Suprapubic skin (tissue), 4 donors: ENCODE data around the gene COX8A. TPM values are rescaled to one million over a fixed set of nuclear protein-coding genes. Genes with fewer than 3 reads are reported as not detected.
A peak's percentile ranks its signal among the peaks of the same experiment; 100 is the strongest.

Experiments
- DNase-seq, 2 donors: peaks; one replicate each; pipeline ENCODE4 v3.0.0-alpha.2; 2019; ENCODE audit warnings: low spot score in 2 of 2
- H3K27ac ChIP-seq: fragments of 200-600 bp; sonication (generic); one replicate; pipeline ENCODE4 v1.5.1; 2019
- H3K27me3 ChIP-seq: fragments of 200-600 bp; sonication (generic); one replicate; pipeline ENCODE4 v1.5.1; 2019
- H3K36me3 ChIP-seq: fragments of 200-600 bp; sonication (generic); one replicate; pipeline ENCODE4 v1.5.1; 2019
- H3K4me1 ChIP-seq: fragments of 200-600 bp; sonication (generic); one replicate; pipeline ENCODE4 v1.5.1; 2019
- H3K4me3 ChIP-seq: fragments of 200-600 bp; sonication (generic); one replicate; pipeline ENCODE4 v1.5.1; 2019; ENCODE audit warnings: mild to moderate bottlenecking
- H3K9me3 ChIP-seq: fragments of 200-600 bp; sonication (generic); one replicate; pipeline ENCODE4 v1.5.1; 2019
- CTCF ChIP-seq, 2 donors: fragments of 200-600 bp in 1 of 2; fragments of 450-650 bp in 1 of 2; sonication (generic) in 1 of 2; IDR thresholded peaks; one replicate each; pipeline ENCODE4 v1.5.1; 2016 to 2019; ENCODE audit warnings: antibody characterized with exemption in 2 of 2, mild to moderate bottlenecking in 1 of 2, moderate library complexity in 1 of 2
- EP300 ChIP-seq: sonication (generic); formaldehyde crosslinking; IDR thresholded peaks from one replicate; pipeline ENCODE4 v1.6.1; 2017; ENCODE audit warnings: antibody characterized with exemption
- POLR2A ChIP-seq, 2 donors: fragments of 450-650 bp; IDR thresholded peaks; one replicate each; pipeline ENCODE4 v1.6.1; 2017; ENCODE audit warnings: antibody characterized with exemption in 2 of 2, mild to moderate bottlenecking in 2 of 2, moderate library complexity in 2 of 2
- POLR2AphosphoS5 ChIP-seq, 3 donors: sonication (generic); formaldehyde crosslinking; IDR thresholded peaks; one replicate each; pipeline ENCODE4 v1.6.1; 2017; ENCODE audit warnings: antibody characterized with exemption in 3 of 3
- WGBS: methylation state at CpG from one replicate; pipeline ENCODE4 v1.1.5; 2018; 5-methylcytosine and 5-hydroxymethylcytosine counted together
- total RNA-seq, 4 donors: library from RNA; depleted of rRNA; stranded (reverse); fragments of >200 nt; gene quantifications; one replicate each; pipeline ENCODE4 v1.1.0, GENCODE V29; 2016

COX8A gene
- 100 to 1,000 TPM; 352 to 718 (median 708) TPM for total RNA-seq

GRCh38 chr11:63974259-63975143, at the start of gene COX8A:
Gene COX8A, plus strand, starts transcription at chr11:63974620. Its CDS starts 61 bp downstream, at chr11:63974681.
- Histone ChIP-seq H3K27ac (peak within 1 kb of the TSS; percentile 97), H3K36me3 (peaks cover 6% of the 10 kb centered on the region), H3K4me3 (peak within 1 kb of the TSS; percentile 91), H3K9me3 (no peaks in the 10 kb centered on the region), H3K27me3 (no peaks in the 10 kb centered on the region), H3K4me1 (peaks cover 39% of the 10 kb centered on the region)
- peak; percentile 99 for DNase-seq
- under 1% methylated on average over 47 of the region's 67 CpGs for WGBS
- TF ChIP-seq CTCF (IDR thresholded peaks at IDR 0.05) (no peak), POLR2A (IDR thresholded peaks at IDR 0.05) (peak in 1 of 2 donors; percentile 66), EP300 (no peak), POLR2AphosphoS5 (IDR thresholded peaks at IDR 0.05) (peak; percentile 51 to 94 (median 64))

- H3K4me3 ChIP-seq, result no peak overlapping the region
- WGBS, result 89% methylated on average over 5 of the region's 5 CpGs
- H3K36me3 ChIP-seq, result no peaks in the 10 kb centered on the region
- TF ChIP-seq POLR2AphosphoS5 (IDR thresholded peaks at IDR 0.05) (no peak), CTCF (IDR thresholded peaks at IDR 0.05) (no peak), POLR2A (IDR thresholded peaks at IDR 0.05) (no peak), EP300 (no peak)
- no peak for DNase-seq
- no peaks in the 10 kb centered on the region for H3K4me1 ChIP-seq
- no peaks in the 10 kb centered on the region for H3K27me3 ChIP-seq
- H3K9me3 ChIP-seq, result no peaks in the 10 kb centered on the region
- no peak overlapping the region for H3K27ac ChIP-seq
Observed at GRCh38 chr11:63929616-63930015, 44.8 kb upstream of the COX8A start.

- no peak for DNase-seq
- Histone ChIP-seq H3K4me3 (no peak overlapping the region), H3K27ac (no peak overlapping the region), H3K27me3 (no peaks in the 10 kb centered on the region), H3K4me1 (no peaks in the 10 kb centered on the region), H3K9me3 (no peaks in the 10 kb centered on the region), H3K36me3 (no peaks in the 10 kb centered on the region)
- 72% methylated on average over 6 of the region's 6 CpGs for WGBS
- TF ChIP-seq EP300, result no peak
- TF ChIP-seq POLR2A (IDR thresholded peaks at IDR 0.05), result no peak
- no peak for TF ChIP-seq CTCF (IDR thresholded peaks at IDR 0.05)
- no peak for TF ChIP-seq POLR2AphosphoS5 (IDR thresholded peaks at IDR 0.05)
Observed at GRCh38 chr11:63931045-63931444, 43.4 kb upstream of the COX8A start.

- no peaks in the 10 kb centered on the region for H3K9me3 ChIP-seq
- WGBS, result 85% methylated on average over 12 of the region's 12 CpGs
- H3K4me3 ChIP-seq, result no peak overlapping the region
- H3K27ac ChIP-seq, result no peak overlapping the region
- H3K4me1 ChIP-seq, result no peaks in the 10 kb centered on the region
- TF ChIP-seq POLR2AphosphoS5 (IDR thresholded peaks at IDR 0.05) (no peak), CTCF (IDR thresholded peaks at IDR 0.05) (no peak), POLR2A (IDR thresholded peaks at IDR 0.05) (no peak), EP300 (no peak)
- no peaks in the 10 kb centered on the region for H3K36me3 ChIP-seq
- no peaks in the 10 kb centered on the region for H3K27me3 ChIP-seq
- DNase-seq, result no peak
Observed at GRCh38 chr11:63931876-63932275, 42.5 kb upstream of the COX8A start.

GRCh38 chr11:63933459-63933858, 41.0 kb upstream of the COX8A start:
- H3K4me1 ChIP-seq, result peaks cover 6% of the 10 kb centered on the region
- 44% methylated on average over 1 of the region's 1 CpG for whole genome bisulfite sequencing
- no peak for TF ChIP-seq POLR2A (IDR thresholded peaks at IDR 0.05)
- TF ChIP-seq EP300, result no peak
- TF ChIP-seq POLR2AphosphoS5 (IDR thresholded peaks at IDR 0.05), result no peak
- no peak for TF ChIP-seq CTCF (IDR thresholded peaks at IDR 0.05)
- no peak for DNase-seq
- no peaks in the 10 kb centered on the region for H3K9me3 ChIP-seq
- H3K27me3 ChIP-seq, result no peaks in the 10 kb centered on the region
- no peak overlapping the region for H3K4me3 ChIP-seq
- no peaks in the 10 kb centered on the region for H3K36me3 ChIP-seq
- no peak overlapping the region for H3K27ac ChIP-seq
